ENCODE results near the gene FIG4. TPM values are rescaled to one million over a fixed set of nuclear protein-coding genes. Genes with fewer than 3 reads are reported as not detected.

Gene FIG4
- 19.8 and 21.8 TPM in 2 replicates for total RNA-seq

DNA sequence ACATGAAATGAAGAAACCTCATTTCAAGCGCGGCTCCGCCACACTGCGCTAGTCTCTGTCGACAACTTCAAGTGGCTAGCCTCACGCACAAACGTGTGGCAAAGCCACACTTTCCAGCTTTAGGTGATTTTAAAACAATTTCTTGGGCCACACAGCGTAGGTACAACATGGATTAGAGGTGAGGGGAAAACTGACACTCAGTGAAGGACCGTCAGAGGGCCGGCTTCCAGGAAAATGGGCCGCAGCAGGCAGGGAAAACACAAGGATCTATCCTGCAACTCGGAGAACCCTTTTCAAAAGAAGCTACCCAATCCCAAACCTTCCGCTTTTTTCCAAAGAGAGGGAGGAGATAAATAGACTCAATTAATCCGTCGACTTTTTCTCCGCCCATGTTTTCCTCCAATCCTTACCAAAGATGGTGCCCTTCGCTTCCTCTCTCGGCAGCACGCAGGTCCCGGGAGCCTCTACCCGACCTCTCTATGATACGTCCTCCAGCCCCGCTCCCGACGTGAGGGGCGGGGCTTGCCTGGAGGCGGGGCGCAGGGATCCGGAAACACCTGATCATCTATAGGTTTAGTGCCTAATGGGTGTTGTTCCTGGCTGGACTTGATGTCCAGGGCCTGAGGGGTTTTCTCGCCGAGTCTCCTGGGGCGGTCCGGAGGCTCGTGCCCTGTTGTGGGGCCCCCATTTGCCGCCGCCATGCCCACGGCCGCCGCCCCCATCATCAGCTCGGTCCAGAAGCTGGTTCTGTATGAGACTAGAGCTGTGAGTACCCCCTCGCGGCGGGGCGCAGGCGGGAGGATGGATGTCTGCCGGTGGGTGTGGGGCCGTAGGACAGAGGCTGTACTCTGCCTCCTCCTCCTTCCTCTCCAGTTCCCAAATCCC lies at the start of gene FIG4, which contains the start of gene AK9:
Gene FIG4, plus strand, starts transcription at position 560 of the 885 bp plus-strand sequence. Its CDS starts 140 bp downstream, at position 700.
Gene AK9, minus strand, starts transcription at position 466 of the 885 bp plus-strand sequence. CDS start 15,457 bp downstream, outside the sequence.
- CTCF ChIA-PET: interaction anchor here (0.8 to 4.1 kb wide), 7 partner anchors 12 to 503 kb away, joined by 3 to 17 read pairs (median 6); partner anchors contain the start of gene CD164
- ATAC-seq (ENCODE audit: low read depth) (peak; percentile 93), DNase-seq (peak; percentile 88)
- peaks cover 42% of the 10 kb centered on the region for H3K4me1 Mint-ChIP-seq
- H3K27me3 Mint-ChIP-seq: no peaks in the 10 kb centered on the region
- H3K9me3 Mint-ChIP-seq: no peaks in the 10 kb centered on the region
- peak within 1 kb of the TSS; percentile 95 for H3K27ac Mint-ChIP-seq
- TF ChIP-seq, protein P1, sequence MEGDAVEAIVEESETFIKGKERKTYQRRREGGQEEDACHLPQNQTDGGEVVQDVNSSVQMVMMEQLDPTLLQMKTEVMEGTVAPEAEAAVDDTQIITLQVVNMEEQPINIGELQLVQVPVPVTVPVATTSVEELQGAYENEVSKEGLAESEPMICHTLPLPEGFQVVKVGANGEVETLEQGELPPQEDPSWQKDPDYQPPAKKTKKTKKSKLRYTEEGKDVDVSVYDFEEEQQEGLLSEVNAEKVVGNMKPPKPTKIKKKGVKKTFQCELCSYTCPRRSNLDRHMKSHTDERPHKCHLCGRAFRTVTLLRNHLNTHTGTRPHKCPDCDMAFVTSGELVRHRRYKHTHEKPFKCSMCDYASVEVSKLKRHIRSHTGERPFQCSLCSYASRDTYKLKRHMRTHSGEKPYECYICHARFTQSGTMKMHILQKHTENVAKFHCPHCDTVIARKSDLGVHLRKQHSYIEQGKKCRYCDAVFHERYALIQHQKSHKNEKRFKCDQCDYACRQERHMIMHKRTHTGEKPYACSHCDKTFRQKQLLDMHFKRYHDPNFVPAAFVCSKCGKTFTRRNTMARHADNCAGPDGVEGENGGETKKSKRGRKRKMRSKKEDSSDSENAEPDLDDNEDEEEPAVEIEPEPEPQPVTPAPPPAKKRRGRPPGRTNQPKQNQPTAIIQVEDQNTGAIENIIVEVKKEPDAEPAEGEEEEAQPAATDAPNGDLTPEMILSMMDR (IDR thresholded peaks at IDR 0.05): no peak
- intact Hi-C loops (cut with micrococcal nuclease): loop anchor here (1.0 to 5.0 kb wide), 15 partner anchors 14 to 1792 kb away; partner anchors contain the start of genes AMD1, CD164, CDC40 and MICAL1
- peak within 1 kb of the TSS; percentile 94 for H3K4me3 Mint-ChIP-seq
- H3K36me3 Mint-ChIP-seq (ENCODE audit: low read depth): peaks cover 19% of the 10 kb centered on the region
- POLR2A ChIA-PET: interaction anchor here (0.6 to 1.7 kb wide), 6 partner anchors 11 to 349 kb away, joined by 3 to 11 read pairs (median 4); partner anchors contain the start of genes CD164 and MICAL1

DNA sequence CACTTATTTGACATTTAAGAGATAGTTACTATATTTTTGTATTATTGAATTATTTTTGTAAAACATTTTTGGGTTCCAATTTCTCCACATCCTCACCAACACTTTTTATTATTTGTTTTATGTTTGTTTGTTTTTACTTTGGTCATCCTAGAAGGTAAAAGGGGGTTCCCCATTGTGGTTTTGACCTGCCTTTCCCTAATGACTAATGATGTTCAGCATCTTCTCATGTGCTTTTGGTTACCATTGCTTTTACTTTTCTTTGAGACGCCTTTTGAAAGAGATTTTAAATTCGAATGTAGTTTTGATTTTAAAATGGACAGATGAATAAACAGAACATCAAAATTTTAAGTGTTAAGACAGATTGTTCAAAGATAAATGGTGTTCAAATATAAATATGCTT lies 47.0 kb upstream of the FIG4 start:
- H3K27me3 Mint-ChIP-seq: no peaks in the 10 kb centered on the region
- ATAC-seq (ENCODE audit: low read depth) (no peak), DNase-seq (no peak)
- peaks cover 3% of the 10 kb centered on the region for H3K9me3 Mint-ChIP-seq
- intact Hi-C loops (cut with micrococcal nuclease): no loop called here
- POLR2A ChIA-PET: no interaction called here
- TF ChIP-seq, protein P1 (IDR thresholded peaks at IDR 0.05): no peak
- H3K4me3 Mint-ChIP-seq: no peak overlapping the region
- no peak overlapping the region for H3K27ac Mint-ChIP-seq
- peaks cover 53% of the 10 kb centered on the region for H3K36me3 Mint-ChIP-seq (ENCODE audit: low read depth)
- CTCF ChIA-PET: no interaction called here
- H3K4me1 Mint-ChIP-seq: no peaks in the 10 kb centered on the region

DNA sequence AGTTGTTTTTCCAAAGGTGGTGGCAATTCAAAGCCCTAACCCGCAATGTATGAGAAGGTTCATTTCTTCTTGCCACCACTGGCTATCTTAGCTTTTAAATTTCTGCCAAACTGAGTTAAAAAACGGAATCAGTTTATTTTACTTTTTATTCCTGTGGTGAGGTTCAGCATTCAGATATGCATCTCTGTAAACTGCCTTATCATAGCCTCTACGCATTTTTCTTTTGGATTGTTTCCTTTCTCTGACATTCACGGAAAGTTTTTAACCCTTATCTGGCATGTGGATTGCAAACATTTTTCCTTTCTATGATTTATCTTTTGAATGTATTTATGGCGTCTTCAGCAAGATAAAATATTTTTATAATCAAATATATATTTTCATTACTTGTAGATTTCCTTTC lies 37.8 kb upstream of the FIG4 start:
- ATAC-seq (ENCODE audit: low read depth) (no peak), DNase-seq (no peak)
- Mint-ChIP-seq H3K36me3 (ENCODE audit: low read depth) (peaks cover 24% of the 10 kb centered on the region), H3K4me1 (no peaks in the 10 kb centered on the region), H3K4me3 (no peak overlapping the region), H3K27ac (no peak overlapping the region), H3K9me3 (no peaks in the 10 kb centered on the region), H3K27me3 (no peaks in the 10 kb centered on the region)
- TF ChIP-seq, protein P1 (IDR thresholded peaks at IDR 0.05): no peak
- CTCF ChIA-PET: no interaction called here
- POLR2A ChIA-PET: no interaction called here
- intact Hi-C loops (cut with micrococcal nuclease): no loop called here

DNA sequence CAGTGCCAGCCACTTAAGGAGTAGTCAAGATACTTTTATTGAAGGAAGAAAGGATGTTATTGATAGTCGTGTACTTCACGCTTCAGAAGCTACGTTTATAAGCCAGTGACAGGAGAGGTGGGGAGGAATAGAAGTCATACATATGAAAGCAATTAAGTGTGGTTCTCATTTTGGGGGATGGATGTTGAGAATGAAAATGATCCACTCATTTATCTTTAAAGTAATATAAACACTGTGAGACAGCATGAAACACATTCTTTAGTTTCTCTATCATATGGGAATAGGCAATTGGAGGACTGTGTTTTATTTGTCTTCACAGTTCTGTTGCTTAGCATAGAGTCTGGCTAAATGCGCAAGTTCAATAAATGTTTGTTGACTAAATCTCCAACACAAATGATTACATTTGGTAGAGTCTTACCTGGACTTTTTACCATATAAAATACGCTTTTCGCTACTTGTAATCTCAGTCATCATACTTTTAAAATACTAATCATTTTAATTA lies 35.3 kb upstream of the FIG4 start:
- peaks cover 24% of the 10 kb centered on the region for H3K36me3 Mint-ChIP-seq (ENCODE audit: low read depth)
- TF ChIP-seq, protein P1 (IDR thresholded peaks at IDR 0.05): no peak
- no peaks in the 10 kb centered on the region for H3K27me3 Mint-ChIP-seq
- ATAC-seq (ENCODE audit: low read depth) (no peak), DNase-seq (no peak)
- POLR2A ChIA-PET: no interaction called here
- no peak overlapping the region for H3K4me3 Mint-ChIP-seq
- H3K27ac Mint-ChIP-seq: no peak overlapping the region
- intact Hi-C loops (cut with micrococcal nuclease): no loop called here
- CTCF ChIA-PET: interaction anchor here (1.6 kb wide), 1 partner anchor 384 kb away, joined by 3 read pairs; no protein-coding TSS in a partner anchor
- H3K9me3 Mint-ChIP-seq: no peaks in the 10 kb centered on the region
- no peaks in the 10 kb centered on the region for H3K4me1 Mint-ChIP-seq
